HPDE6-E6E7 (cell line): Measurements from ENCODE around the gene ZBTB7A.

Experiments used
- DNase-seq: peaks from one replicate; pipeline ENCODE4 v3.0.0; 2011; ENCODE audit warnings: missing footprints; ENCODE audit errors: extremely low spot score

ZBTB7A gene

GRCh38 chr19:4094291-4094690 lies 27.6 kb upstream of the ZBTB7A start:
- no peak for DNase-seq

- no peak for DNase-seq
These were observed 27.0 kb upstream of the ZBTB7A start for GRCh38 chr19:4093643-4094175.

GRCh38 chr19:4090356-4091220 lies 23.9 kb upstream of the ZBTB7A start:
- no peak for DNase-seq

GRCh38 chr19:4089946-4090345 lies 23.2 kb upstream of the ZBTB7A start:
- DNase-seq: no peak

- no peak for DNase-seq
These were observed 22.8 kb upstream of the ZBTB7A start for GRCh38 chr19:4089400-4089908.

GRCh38 chr19:4088975-4089374 lies 22.3 kb upstream of the ZBTB7A start:
- no peak for DNase-seq

- DNase-seq: no peak
These were observed 21.3 kb upstream of the ZBTB7A start for GRCh38 chr19:4087787-4088679.

- DNase-seq: no peak
These were observed 19.7 kb upstream of the ZBTB7A start for GRCh38 chr19:4086411-4086867.

GRCh38 chr19:4084547-4084877 lies 17.8 kb upstream of the ZBTB7A start:
- no peak for DNase-seq

- no peak for DNase-seq
These were observed 17.2 kb upstream of the ZBTB7A start for GRCh38 chr19:4083677-4084546.

- DNase-seq: no peak
These were observed 15.5 kb upstream of the ZBTB7A start for GRCh38 chr19:4082172-4082571.

GRCh38 chr19:4081441-4082129 lies 14.9 kb upstream of the ZBTB7A start:
- no peak for DNase-seq

- no peak for DNase-seq
These were observed 13.8 kb upstream of the ZBTB7A start for GRCh38 chr19:4080473-4080872.

GRCh38 chr19:4077800-4078684 lies 11.3 kb upstream of the ZBTB7A start:
- DNase-seq: no peak

GRCh38 chr19:4077007-4077374 lies 10.3 kb upstream of the ZBTB7A start:
- DNase-seq: no peak

- DNase-seq: no peak
These were observed 8.7 kb upstream of the ZBTB7A start for GRCh38 chr19:4075373-4075772.

- DNase-seq: no peak
These were observed 4.9 kb upstream of the ZBTB7A start for GRCh38 chr19:4071610-4072009.

- no peak for DNase-seq
These were observed 2.7 kb upstream of the ZBTB7A start for GRCh38 chr19:4069331-4069959.
